Measurements from ENCODE around the gene SPG7.

GRCh38 chr16:89546781-89547180, 38.6 kb downstream of the SPG7 start:
- TF ChIP-seq CTCF (IDR thresholded peaks at IDR 0.05) (no peak), REST (IDR thresholded peaks at IDR 0.05; ENCODE audit: insufficient read depth in 1 of 2, low read depth in 2 of 2, low read length in 1 of 2) (no peak), POLR2AphosphoS5 (IDR thresholded peaks at IDR 0.05; ENCODE audit: low read depth, low read length) (no peak)
